NCI-H128 (cell line): ENCODE measurements around the gene PCK2.

ENCODE experiments used
- DNase-seq: peaks from one replicate; lab custom pipeline; 2025; ENCODE audit not compliant: unreplicated experiment; lab: John Stamatoyannopoulos, UW

PCK2 gene

GRCh38 chr14:24150567-24150966, 56.5 kb downstream of the PCK2 start:
- no peak for DNase-seq

- no peak for DNase-seq
These were observed 56.9 kb downstream of the PCK2 start for GRCh38 chr14:24150993-24151392.

DNA sequence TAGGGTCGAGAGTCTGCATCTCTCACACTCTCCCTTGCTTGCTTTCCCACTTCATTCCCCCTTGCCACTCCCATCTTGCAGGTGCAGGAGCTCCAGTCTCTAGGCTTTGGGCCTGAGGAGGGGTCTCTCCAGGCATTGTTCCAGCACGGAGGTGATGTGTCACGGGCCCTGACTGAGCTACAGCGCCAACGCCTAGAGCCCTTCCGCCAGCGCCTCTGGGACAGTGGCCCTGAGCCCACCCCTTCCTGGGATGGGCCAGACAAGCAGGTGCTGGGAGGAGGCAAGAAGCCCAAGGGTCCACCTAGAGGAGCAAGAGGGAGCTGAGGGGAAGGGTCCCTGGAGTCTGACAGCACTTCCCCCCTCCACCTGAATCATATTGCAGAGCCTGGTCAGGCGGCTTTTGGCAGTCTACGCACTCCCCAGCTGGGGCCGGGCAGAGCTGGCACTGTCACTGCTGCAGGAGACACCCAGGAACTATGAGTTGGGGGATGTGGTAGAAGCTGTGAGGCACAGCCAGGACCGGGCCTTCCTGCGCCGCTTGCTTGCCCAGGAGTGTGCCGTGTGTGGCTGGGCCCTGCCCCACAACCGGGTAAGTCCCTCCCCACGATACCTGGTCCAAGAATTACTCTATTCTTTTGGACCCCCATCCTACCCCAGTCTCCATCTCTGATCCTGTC, 57.4 kb downstream of the PCK2 start:
- no peak for DNase-seq
